Ovary (tissue), 3 donors: ENCODE data around the gene KMO.

Experiments used
- EP300 ChIP-seq: sonication (generic); formaldehyde crosslinking; IDR thresholded peaks from one replicate; pipeline ENCODE4 v1.6.1; 2017; ENCODE audit warnings: antibody characterized with exemption
- TF ChIP-seq, protein P1 (sequence below), 3 donors: fragments of 450-650 bp in 2 of 3; fragments of 200-600 bp in 1 of 3; IDR thresholded peaks; one replicate each; pipeline versions ENCODE4 v1.5.1 to v1.8.0; 2016 to 2022; ENCODE audit warnings: antibody characterized with exemption in 3 of 3, mild to moderate bottlenecking in 1 of 3
- donor health status: DM: no; HTN: no; CAD: no.

DNA sequence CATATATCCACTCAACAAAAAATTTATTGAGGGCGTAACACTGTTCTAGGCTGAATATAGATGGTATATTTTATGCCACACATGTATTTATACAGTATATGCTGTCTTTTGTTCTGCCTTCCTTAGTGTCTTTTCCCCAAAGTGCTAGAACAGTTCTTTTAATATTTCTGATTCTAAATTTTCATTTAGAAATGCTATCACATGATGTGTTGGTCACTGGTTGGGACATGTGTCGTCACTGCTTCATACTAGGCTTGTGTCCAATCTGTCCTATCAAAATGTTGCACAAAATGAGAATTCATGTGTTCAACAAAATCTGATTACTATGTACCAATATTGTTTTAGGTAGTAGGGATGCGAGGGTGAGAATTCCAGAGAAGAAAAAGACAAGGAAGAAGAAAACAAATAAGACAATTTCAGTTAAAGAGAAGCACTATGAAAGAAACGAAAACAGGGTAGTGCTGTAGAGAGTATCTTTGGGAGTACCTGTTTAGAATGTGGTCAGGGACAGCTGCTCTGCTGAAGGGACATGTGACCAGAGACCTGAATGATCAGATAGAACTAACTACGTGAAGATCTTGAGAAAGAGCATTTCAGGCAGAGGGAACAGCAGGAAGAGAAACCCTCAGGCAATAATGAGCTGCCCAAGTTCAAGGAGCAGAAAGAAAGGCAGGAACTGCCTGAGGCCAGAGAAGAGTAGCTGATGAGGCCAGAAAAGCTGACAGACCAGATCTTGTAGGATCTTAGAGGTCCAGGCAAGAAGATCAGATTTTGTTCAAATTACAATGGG lies 1.3 kb downstream of the KMO start:
- TF ChIP-seq, protein P1, sequence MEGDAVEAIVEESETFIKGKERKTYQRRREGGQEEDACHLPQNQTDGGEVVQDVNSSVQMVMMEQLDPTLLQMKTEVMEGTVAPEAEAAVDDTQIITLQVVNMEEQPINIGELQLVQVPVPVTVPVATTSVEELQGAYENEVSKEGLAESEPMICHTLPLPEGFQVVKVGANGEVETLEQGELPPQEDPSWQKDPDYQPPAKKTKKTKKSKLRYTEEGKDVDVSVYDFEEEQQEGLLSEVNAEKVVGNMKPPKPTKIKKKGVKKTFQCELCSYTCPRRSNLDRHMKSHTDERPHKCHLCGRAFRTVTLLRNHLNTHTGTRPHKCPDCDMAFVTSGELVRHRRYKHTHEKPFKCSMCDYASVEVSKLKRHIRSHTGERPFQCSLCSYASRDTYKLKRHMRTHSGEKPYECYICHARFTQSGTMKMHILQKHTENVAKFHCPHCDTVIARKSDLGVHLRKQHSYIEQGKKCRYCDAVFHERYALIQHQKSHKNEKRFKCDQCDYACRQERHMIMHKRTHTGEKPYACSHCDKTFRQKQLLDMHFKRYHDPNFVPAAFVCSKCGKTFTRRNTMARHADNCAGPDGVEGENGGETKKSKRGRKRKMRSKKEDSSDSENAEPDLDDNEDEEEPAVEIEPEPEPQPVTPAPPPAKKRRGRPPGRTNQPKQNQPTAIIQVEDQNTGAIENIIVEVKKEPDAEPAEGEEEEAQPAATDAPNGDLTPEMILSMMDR (IDR thresholded peaks at IDR 0.05): no peak
- no peak for TF ChIP-seq EP300
